H1 (cell line): Measurements from ENCODE around the gene CBX2. TPM values are rescaled to one million over a fixed set of nuclear protein-coding genes. Genes with fewer than 3 reads are reported as not detected.

Experiments
- SAP30 ChIP-seq: fragments of 300-600 bp; sonication (generic); IDR thresholded peaks from 2 replicates; pipeline ENCODE4 v1.7.1; 2012; ENCODE audit warnings: low read length, moderate library complexity, mild to moderate bottlenecking, inconsistent platforms; ENCODE audit not compliant: insufficient read depth, insufficient replicate concordance
- SIRT6 ChIP-seq: IDR thresholded peaks from one replicate; pipeline ENCODE4 v1.7.1; 2012; ENCODE audit warnings: low read length, inconsistent platforms
- SP1 ChIP-seq: IDR thresholded peaks from 2 replicates; pipeline ENCODE4 v1.6.1; 2011; ENCODE audit warnings: low read depth, low read length
- SP4 ChIP-seq: IDR thresholded peaks from 2 replicates; pipeline ENCODE4 v1.6.1; 2012; ENCODE audit warnings: low read length, inconsistent platforms
- TAF1 ChIP-seq: IDR thresholded peaks from 2 replicates; pipeline ENCODE4 v1.6.1; 2011; ENCODE audit warnings: mild to moderate bottlenecking, low read depth, low read length
- USF2 ChIP-seq: IDR thresholded peaks from 2 replicates; pipeline ENCODE4 v1.6.1; 2011; ENCODE audit warnings: low read length, improper control_type of control experiment
- polyA plus RNA-seq, 7 experiments: library from polyadenylated mRNA; depleted of rRNA in 3 of 7; stranded (reverse) in 5 of 7; unstranded in 2 of 7; fragments of >200 nt in 5 of 7; fragments of 200-250 nt in 2 of 7; gene quantifications; 1 replicate in 5 of 7; 2 replicates in 1 of 7; 4 replicates in 1 of 7; pipeline versions ENCODE4 v1.2.1 to v1.2.3, GENCODE V29; 2011 to 2013; ENCODE audit warnings: missing spikeins in 2 of 7, mixed read lengths in 2 of 7
- total RNA-seq: library from RNA; stranded (reverse); fragmentation: NEBNext Ultra II Directional; extraction: Animal tissue kit (Norgen Biotek cat#: 25700); gene quantifications from 2 replicates; pipeline ENCODE4 v1.2.1, GENCODE V29; 2021
- TF ChIP-seq, protein P1 (sequence below): IDR thresholded peaks from 2 replicates; pipeline ENCODE4 v1.6.1; 2012; ENCODE audit warnings: inconsistent platforms

Gene CBX2
- total and polyA plus RNA-seq, 2 of the 8 experiments (the other 6 are each of a cell fraction or from before 2014, with no cell fraction given): 64.3 to 83.9 TPM

GRCh38 chr17:79835953-79836509 lies 58.1 kb downstream of the CBX2 start (continued):
- peak; percentile 76 for TF ChIP-seq SP1
- peak; percentile 54; the same call in 1 of the 2 replicates for TF ChIP-seq TAF1
- no peak for TF ChIP-seq SIRT6
- TF ChIP-seq SAP30: no peak
- TF ChIP-seq USF2: no peak
- TF ChIP-seq, protein P1, sequence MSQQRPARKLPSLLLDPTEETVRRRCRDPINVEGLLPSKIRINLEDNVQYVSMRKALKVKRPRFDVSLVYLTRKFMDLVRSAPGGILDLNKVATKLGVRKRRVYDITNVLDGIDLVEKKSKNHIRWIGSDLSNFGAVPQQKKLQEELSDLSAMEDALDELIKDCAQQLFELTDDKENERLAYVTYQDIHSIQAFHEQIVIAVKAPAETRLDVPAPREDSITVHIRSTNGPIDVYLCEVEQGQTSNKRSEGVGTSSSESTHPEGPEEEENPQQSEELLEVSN: no peak
- TF ChIP-seq SP4: peak; percentile 73
- TF ChIP-seq, all 59 proteins: peak for 10
